IMR-90 (cell line): ENCODE data around the gene RAI14.

ENCODE experiments used
- CTCF ChIP-seq: conservative IDR thresholded peaks from 2 replicates; pipeline ENCODE4 v1.5.1; 2012; ENCODE audit warnings: mild to moderate bottlenecking, low read depth, low read length, improper control_type of control experiment
- MAFK ChIP-seq: IDR thresholded peaks from 2 replicates; pipeline ENCODE4 v1.6.1; 2012; ENCODE audit warnings: low read depth, low read length, improper control_type of control experiment
- MXI1 ChIP-seq: IDR thresholded peaks from 2 replicates; pipeline ENCODE4 v1.6.1; 2012; ENCODE audit warnings: low read depth, mild to moderate bottlenecking, low read length, moderate library complexity, borderline replicate concordance
- POLR2A ChIP-seq: IDR thresholded peaks from 2 replicates; pipeline ENCODE4 v1.6.1; 2012; ENCODE audit warnings: mild to moderate bottlenecking, low read depth, low read length
- RFX5 ChIP-seq: IDR thresholded peaks from 2 replicates; pipeline ENCODE4 v1.8.0; 2012; ENCODE audit warnings: low read depth, mild to moderate bottlenecking, low read length, moderate library complexity
- SMC3 ChIP-seq: fragments of 150-350 bp; IDR thresholded peaks from 2 replicates; pipeline ENCODE4 v1.6.1; 2016; ENCODE audit warnings: low read depth, mild to moderate bottlenecking, antibody characterized with exemption, low read length, moderate library complexity

- TF ChIP-seq CTCF: no peak
- no peak for TF ChIP-seq SMC3
- TF ChIP-seq MXI1: no peak
- no peak for TF ChIP-seq MAFK
- no peak for TF ChIP-seq RFX5
- TF ChIP-seq POLR2A: no peak
Measured at GRCh38 chr5:34666392-34667080, 10.4 kb downstream of the RAI14 start.
